Effector memory CD4-positive, alpha-beta T cell (primary cell): ENCODE results near the gene AURKB.

ENCODE experiments used
- DNase-seq, 3 donors: peaks; one replicate each; pipeline ENCODE4 v3.0.0-alpha.2; 2020
- H3K27ac ChIP-seq: 2 replicates; pipeline ENCODE4 v1.7.0; 2013; ENCODE audit warnings: mild to moderate bottlenecking, low read length, moderate library complexity; ENCODE audit not compliant: insufficient read depth, poor library complexity, severe bottlenecking
- H3K27me3 ChIP-seq: replicated peaks from 2 replicates; pipeline ENCODE4 v1.7.0; 2013; ENCODE audit warnings: mild to moderate bottlenecking, low read length; ENCODE audit not compliant: insufficient read depth, control insufficient read depth, poor library complexity, severe bottlenecking
- H3K36me3 ChIP-seq: 2 replicates; pipeline ENCODE4 v1.7.0; 2013; ENCODE audit warnings: mild to moderate bottlenecking, low read length, moderate library complexity; ENCODE audit not compliant: control insufficient read depth, insufficient read depth
- H3K4me1 ChIP-seq: 2 replicates; pipeline ENCODE4 v1.7.0; 2013; ENCODE audit warnings: low read length, mild to moderate bottlenecking; ENCODE audit not compliant: control insufficient read depth, insufficient read depth, poor library complexity, severe bottlenecking
- H3K4me3 ChIP-seq: 2 replicates; pipeline ENCODE4 v1.7.0; 2013; ENCODE audit warnings: low read length, low read depth, mild to moderate bottlenecking; ENCODE audit not compliant: insufficient read depth, poor library complexity, severe bottlenecking
- H3K9me3 ChIP-seq: 2 replicates; pipeline ENCODE4 v1.7.0; 2013; ENCODE audit warnings: mild to moderate bottlenecking, low read length, moderate library complexity; ENCODE audit not compliant: control insufficient read depth

The AURKB gene

GRCh38 chr17:8248751-8249607, 38.6 kb upstream of the AURKB start, which contains the start of gene PFAS:
Gene PFAS (plus strand): TSS chr17:8249289. CDS start chr17:8253938, 4,649 bp downstream.
- H3K36me3 ChIP-seq: peaks cover 10% of the 10 kb centered on the region
- H3K4me1 ChIP-seq: peaks cover 27% of the 10 kb centered on the region
- no peaks in the 10 kb centered on the region for H3K27me3 ChIP-seq
- DNase-seq: peak; percentile 90 to 95 (median 93)
- H3K27ac ChIP-seq: peak within 1 kb of the TSS; percentile 100
- peak within 1 kb of the TSS; percentile 93 for H3K4me3 ChIP-seq
- H3K9me3 ChIP-seq: no peaks in the 10 kb centered on the region

- H3K27ac ChIP-seq: no peak overlapping the region
- no peaks in the 10 kb centered on the region for H3K27me3 ChIP-seq
- DNase-seq: no peak
- H3K36me3 ChIP-seq: peaks cover 31% of the 10 kb centered on the region
- peaks cover 25% of the 10 kb centered on the region for H3K4me1 ChIP-seq
- H3K4me3 ChIP-seq: no peak overlapping the region
- H3K9me3 ChIP-seq: no peaks in the 10 kb centered on the region
Measured at GRCh38 chr17:8244768-8245167, 34.4 kb upstream of the AURKB start.

GRCh38 chr17:8243827-8244226, 33.5 kb upstream of the AURKB start:
- H3K36me3 ChIP-seq: peaks cover 39% of the 10 kb centered on the region
- peaks cover 18% of the 10 kb centered on the region for H3K4me1 ChIP-seq
- no peak overlapping the region for H3K4me3 ChIP-seq
- no peak overlapping the region for H3K27ac ChIP-seq
- DNase-seq: peak in 1 of 3 donors; percentile 20
- no peaks in the 10 kb centered on the region for H3K9me3 ChIP-seq
- H3K27me3 ChIP-seq: no peaks in the 10 kb centered on the region

- no peak overlapping the region for H3K4me3 ChIP-seq
- peaks cover 86% of the 10 kb centered on the region for H3K36me3 ChIP-seq
- H3K27me3 ChIP-seq: no peaks in the 10 kb centered on the region
- H3K27ac ChIP-seq: no peak overlapping the region
- no peak for DNase-seq
- H3K4me1 ChIP-seq: no peaks in the 10 kb centered on the region
- no peaks in the 10 kb centered on the region for H3K9me3 ChIP-seq
Measured at GRCh38 chr17:8237886-8238285, 27.5 kb upstream of the AURKB start.

- no peak overlapping the region for H3K4me3 ChIP-seq
Measured at GRCh38 chr17:8237175-8237574, 26.8 kb upstream of the AURKB start.

GRCh38 chr17:8235676-8236075, 25.3 kb upstream of the AURKB start:
- Histone ChIP-seq H3K36me3 (peaks cover 93% of the 10 kb centered on the region), H3K9me3 (no peaks in the 10 kb centered on the region), H3K27me3 (no peaks in the 10 kb centered on the region), H3K4me1 (no peaks in the 10 kb centered on the region), H3K4me3 (no peak overlapping the region), H3K27ac (no peak overlapping the region)
- DNase-seq: no peak

More at GRCh38 chr17:8237175-8237574, 26.8 kb upstream of the AURKB start:
- Histone ChIP-seq H3K4me1 (no peaks in the 10 kb centered on the region), H3K36me3 (peaks cover 92% of the 10 kb centered on the region), H3K9me3 (no peaks in the 10 kb centered on the region), H3K27ac (no peak overlapping the region), H3K27me3 (no peaks in the 10 kb centered on the region)
- DNase-seq: no peak

- H3K9me3 ChIP-seq: no peaks in the 10 kb centered on the region
- no peaks in the 10 kb centered on the region for H3K27me3 ChIP-seq
- no peaks in the 10 kb centered on the region for H3K4me1 ChIP-seq
- peaks cover 97% of the 10 kb centered on the region for H3K36me3 ChIP-seq
- DNase-seq: no peak
- no peak overlapping the region for H3K4me3 ChIP-seq
- no peak overlapping the region for H3K27ac ChIP-seq
Measured at GRCh38 chr17:8234361-8235270, 24.2 kb upstream of the AURKB start.

GRCh38 chr17:8231701-8232100, 21.3 kb upstream of the AURKB start:
- Histone ChIP-seq H3K36me3 (peaks cover 93% of the 10 kb centered on the region), H3K27me3 (no peaks in the 10 kb centered on the region), H3K4me1 (no peaks in the 10 kb centered on the region), H3K9me3 (no peaks in the 10 kb centered on the region), H3K27ac (no peak overlapping the region), H3K4me3 (no peak overlapping the region)
- DNase-seq: no peak

- Histone ChIP-seq H3K4me1 (peaks cover 15% of the 10 kb centered on the region), H3K4me3 (no peak overlapping the region), H3K9me3 (no peaks in the 10 kb centered on the region), H3K27me3 (no peaks in the 10 kb centered on the region), H3K36me3 (peaks cover 49% of the 10 kb centered on the region), H3K27ac (no peak overlapping the region)
- DNase-seq: no peak
Measured at GRCh38 chr17:8227238-8227581, 16.8 kb upstream of the AURKB start.
